PC-3 (cell line): ENCODE results near the gene SHROOM4.

ENCODE experiments used
- EZH2 ChIP-seq: fragments of 300-600 bp; sonication (generic); IDR thresholded peaks from one replicate; pipeline ENCODE4 v1.6.1; 2017; ENCODE audit warnings: antibody characterized with exemption, mild to moderate bottlenecking, low read length; ENCODE audit not compliant: unreplicated experiment
- TF ChIP-seq, protein P1 (sequence below): fragments of 300-600 bp; sonication (generic); conservative IDR thresholded peaks from 2 replicates; pipeline ENCODE4 v1.5.1; 2017; ENCODE audit warnings: antibody characterized with exemption, low read depth, mild to moderate bottlenecking, low read length

DNA sequence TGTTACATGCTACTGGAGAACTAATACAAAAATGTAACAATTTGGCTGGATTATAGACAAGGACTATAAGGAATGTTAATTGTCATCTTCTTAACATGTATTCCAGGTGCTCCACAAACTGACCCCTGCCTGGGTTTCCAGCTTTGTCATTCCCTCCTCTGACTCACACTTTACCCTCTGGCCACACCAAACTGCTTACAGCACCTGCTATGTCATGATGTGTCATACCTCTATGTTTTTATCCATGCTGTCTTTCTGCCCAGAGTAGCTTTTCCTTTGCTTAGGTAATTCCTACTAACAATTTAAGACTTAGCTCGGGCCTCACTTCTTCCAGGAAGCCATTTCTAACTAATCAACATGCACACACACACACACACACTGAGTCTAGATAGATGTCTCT is 14.0 kb upstream of the SHROOM4 start:
- TF ChIP-seq, protein P1, sequence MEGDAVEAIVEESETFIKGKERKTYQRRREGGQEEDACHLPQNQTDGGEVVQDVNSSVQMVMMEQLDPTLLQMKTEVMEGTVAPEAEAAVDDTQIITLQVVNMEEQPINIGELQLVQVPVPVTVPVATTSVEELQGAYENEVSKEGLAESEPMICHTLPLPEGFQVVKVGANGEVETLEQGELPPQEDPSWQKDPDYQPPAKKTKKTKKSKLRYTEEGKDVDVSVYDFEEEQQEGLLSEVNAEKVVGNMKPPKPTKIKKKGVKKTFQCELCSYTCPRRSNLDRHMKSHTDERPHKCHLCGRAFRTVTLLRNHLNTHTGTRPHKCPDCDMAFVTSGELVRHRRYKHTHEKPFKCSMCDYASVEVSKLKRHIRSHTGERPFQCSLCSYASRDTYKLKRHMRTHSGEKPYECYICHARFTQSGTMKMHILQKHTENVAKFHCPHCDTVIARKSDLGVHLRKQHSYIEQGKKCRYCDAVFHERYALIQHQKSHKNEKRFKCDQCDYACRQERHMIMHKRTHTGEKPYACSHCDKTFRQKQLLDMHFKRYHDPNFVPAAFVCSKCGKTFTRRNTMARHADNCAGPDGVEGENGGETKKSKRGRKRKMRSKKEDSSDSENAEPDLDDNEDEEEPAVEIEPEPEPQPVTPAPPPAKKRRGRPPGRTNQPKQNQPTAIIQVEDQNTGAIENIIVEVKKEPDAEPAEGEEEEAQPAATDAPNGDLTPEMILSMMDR = no peak
- TF ChIP-seq EZH2 = no peak
